Stimulated activated naive CD8-positive, alpha-beta T cell treated with anti-CD3 and anti-CD28 coated beads, Interleukin-15, Interleukin-2, amounts not matched to agents 100 ng/mL and 50 ng/mL, for 24 hours (primary cell): ENCODE measurements around the gene ABCA4.
"Not testable (repeated sequence)": the region's sequence is repeated elsewhere in the genome, so short reads cannot be mapped to it uniquely, and the experiment has no call there.

Experiments used
- H3K27ac Mint-ChIP-seq: one replicate; pipeline ENCODE4 v1.8.0; 2021; ENCODE audit warnings: mild to moderate bottlenecking, mixed read lengths
- H3K27me3 Mint-ChIP-seq: one replicate; pipeline ENCODE4 v1.8.0; 2021; ENCODE audit warnings: mixed read lengths
- H3K36me3 Mint-ChIP-seq: one replicate; pipeline ENCODE4 v1.8.0; 2021; ENCODE audit warnings: low read depth, mixed read lengths
- H3K4me1 Mint-ChIP-seq: one replicate; pipeline ENCODE4 v1.8.0; 2021; ENCODE audit warnings: low read depth, mixed read lengths
- H3K4me3 Mint-ChIP-seq: one replicate; pipeline ENCODE4 v1.8.0; 2021; ENCODE audit warnings: mild to moderate bottlenecking, mixed read lengths
- H3K9me3 Mint-ChIP-seq: one replicate; pipeline ENCODE4 v1.8.0; 2021; ENCODE audit warnings: mixed read lengths

The ABCA4 gene

GRCh38 chr1:93995837-93996536, 125.0 kb downstream of the ABCA4 start:
- Mint-ChIP-seq H3K9me3 (no peaks in the 10 kb centered on the region), H3K27me3 (peaks cover 10% of the 10 kb centered on the region), H3K4me1 (no peaks in the 10 kb centered on the region), H3K36me3 (no peaks in the 10 kb centered on the region), H3K4me3 (no peak overlapping the region), H3K27ac (no peak overlapping the region)

GRCh38 chr1:93993731-93994130, 127.2 kb downstream of the ABCA4 start:
- Mint-ChIP-seq H3K36me3 (no peaks in the 10 kb centered on the region), H3K27me3 (peaks cover 15% of the 10 kb centered on the region), H3K4me3 (no peak overlapping the region), H3K27ac (no peak overlapping the region), H3K4me1 (no peaks in the 10 kb centered on the region), H3K9me3 (no peaks in the 10 kb centered on the region)

- no peak overlapping the region for H3K4me3 Mint-ChIP-seq
- no peak overlapping the region for H3K27ac Mint-ChIP-seq
- no peaks in the 10 kb centered on the region for H3K36me3 Mint-ChIP-seq
- H3K9me3 Mint-ChIP-seq = no peaks in the 10 kb centered on the region
- peaks cover 15% of the 10 kb centered on the region for H3K27me3 Mint-ChIP-seq
- no peaks in the 10 kb centered on the region for H3K4me1 Mint-ChIP-seq
Observed at GRCh38 chr1:93992954-93993353, 128.0 kb downstream of the ABCA4 start.

DNA sequence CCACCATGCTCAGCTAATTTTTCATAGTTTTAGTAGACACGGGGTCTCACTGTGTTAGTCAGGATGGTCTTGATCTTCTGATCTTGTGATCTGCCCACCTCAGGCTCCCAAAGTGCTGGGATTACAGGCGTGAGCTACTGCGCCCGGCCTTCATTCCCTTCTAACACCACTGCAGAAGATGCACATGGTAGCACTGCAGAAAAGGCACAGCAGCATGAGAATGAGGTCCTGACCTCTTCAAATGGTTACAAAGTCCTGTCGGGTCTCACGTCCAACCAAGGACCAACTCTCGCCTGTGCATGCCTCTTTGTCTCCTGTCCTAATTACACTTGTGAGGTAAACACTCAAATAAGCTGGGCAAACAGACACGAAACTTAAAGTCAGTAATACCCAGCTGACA, 128.8 kb downstream of the ABCA4 start:
- Mint-ChIP-seq H3K27me3 (peaks cover 15% of the 10 kb centered on the region), H3K9me3 (no peaks in the 10 kb centered on the region), H3K27ac (no peak overlapping the region), H3K4me3 (no peak overlapping the region), H3K4me1 (no peaks in the 10 kb centered on the region), H3K36me3 (no peaks in the 10 kb centered on the region)

GRCh38 chr1:93991271-93991670, 129.7 kb downstream of the ABCA4 start:
- H3K4me3 Mint-ChIP-seq = no peak overlapping the region
- H3K36me3 Mint-ChIP-seq = no peaks in the 10 kb centered on the region
- H3K27me3 Mint-ChIP-seq = peaks cover 16% of the 10 kb centered on the region
- no peaks in the 10 kb centered on the region for H3K4me1 Mint-ChIP-seq
- no peaks in the 10 kb centered on the region for H3K9me3 Mint-ChIP-seq
- no peak overlapping the region for H3K27ac Mint-ChIP-seq

- H3K27ac Mint-ChIP-seq, H3K4me1 Mint-ChIP-seq, H3K4me3 Mint-ChIP-seq, H3K9me3 Mint-ChIP-seq, H3K36me3 Mint-ChIP-seq: not testable (repeated sequence)
- peaks cover 19% of the 10 kb centered on the region for H3K27me3 Mint-ChIP-seq
Observed at GRCh38 chr1:93990477-93990876, 130.5 kb downstream of the ABCA4 start.

- Mint-ChIP-seq H3K27me3 (peaks cover 19% of the 10 kb centered on the region), H3K9me3 (no peaks in the 10 kb centered on the region), H3K4me1 (no peaks in the 10 kb centered on the region), H3K36me3 (no peaks in the 10 kb centered on the region), H3K27ac (no peak overlapping the region), H3K4me3 (no peak overlapping the region)
Observed at GRCh38 chr1:93990010-93990409, 130.9 kb downstream of the ABCA4 start.

DNA sequence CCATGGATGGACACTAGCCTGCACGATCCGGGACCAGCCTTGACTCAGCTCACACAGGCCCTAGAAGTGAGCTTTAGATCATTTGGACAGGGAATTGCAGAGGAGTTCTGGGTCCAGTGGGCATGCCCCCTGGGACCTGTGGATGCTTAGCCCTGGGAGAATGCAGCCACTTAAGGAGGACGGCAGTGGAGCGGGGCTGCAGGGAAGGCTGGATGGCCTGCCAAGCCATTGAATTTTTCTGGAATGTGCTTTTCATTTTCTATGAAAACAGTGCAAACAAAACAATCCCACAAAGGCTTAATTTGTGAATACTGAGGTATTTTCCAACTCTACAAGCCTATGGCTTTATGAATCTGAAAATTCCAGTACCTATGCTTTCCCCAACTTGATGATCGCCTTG, 131.3 kb downstream of the ABCA4 start:
- H3K27me3 Mint-ChIP-seq = peaks cover 19% of the 10 kb centered on the region
- no peak overlapping the region for H3K27ac Mint-ChIP-seq
- no peaks in the 10 kb centered on the region for H3K4me1 Mint-ChIP-seq
- no peaks in the 10 kb centered on the region for H3K9me3 Mint-ChIP-seq
- no peak overlapping the region for H3K4me3 Mint-ChIP-seq
- H3K36me3 Mint-ChIP-seq = no peaks in the 10 kb centered on the region

DNA sequence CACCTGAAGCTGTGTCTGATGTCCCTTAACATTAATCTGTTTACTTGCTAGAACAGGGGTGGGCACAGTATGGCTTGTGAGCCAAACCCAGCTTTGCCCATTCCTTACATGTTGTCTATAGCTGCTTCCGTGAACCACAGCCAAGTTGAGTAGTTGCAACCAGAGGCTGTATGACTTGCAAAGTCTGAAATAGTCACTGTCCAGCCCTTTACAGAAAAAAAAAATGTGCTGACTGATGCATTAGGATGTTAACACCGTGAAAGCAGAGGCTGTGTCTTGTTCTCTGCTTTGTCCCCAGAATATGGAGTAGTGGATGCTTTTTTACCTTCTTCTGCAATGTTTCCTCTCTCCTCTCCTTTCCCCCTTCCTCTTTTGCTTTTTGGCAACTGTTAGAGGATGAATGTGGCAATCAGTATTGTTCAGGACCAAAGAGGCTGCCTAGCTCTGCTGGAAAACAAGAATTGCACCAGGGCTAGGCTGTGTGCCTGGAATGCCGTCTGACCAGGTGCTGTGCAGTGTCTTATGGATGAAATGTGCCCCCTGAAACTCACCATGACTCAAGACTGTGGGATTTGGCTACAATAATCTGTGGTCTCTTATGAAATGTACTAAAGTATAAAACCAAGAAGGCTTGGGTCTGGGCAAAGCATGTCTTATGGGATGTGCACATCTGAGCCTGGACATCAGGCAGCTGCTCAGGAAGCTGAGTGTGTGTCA, 132.2 kb downstream of the ABCA4 start:
- peaks cover 19% of the 10 kb centered on the region for H3K27me3 Mint-ChIP-seq
- H3K36me3 Mint-ChIP-seq = no peaks in the 10 kb centered on the region
- no peaks in the 10 kb centered on the region for H3K9me3 Mint-ChIP-seq
- H3K27ac Mint-ChIP-seq = no peak overlapping the region
- no peaks in the 10 kb centered on the region for H3K4me1 Mint-ChIP-seq
- H3K4me3 Mint-ChIP-seq = no peak overlapping the region

DNA sequence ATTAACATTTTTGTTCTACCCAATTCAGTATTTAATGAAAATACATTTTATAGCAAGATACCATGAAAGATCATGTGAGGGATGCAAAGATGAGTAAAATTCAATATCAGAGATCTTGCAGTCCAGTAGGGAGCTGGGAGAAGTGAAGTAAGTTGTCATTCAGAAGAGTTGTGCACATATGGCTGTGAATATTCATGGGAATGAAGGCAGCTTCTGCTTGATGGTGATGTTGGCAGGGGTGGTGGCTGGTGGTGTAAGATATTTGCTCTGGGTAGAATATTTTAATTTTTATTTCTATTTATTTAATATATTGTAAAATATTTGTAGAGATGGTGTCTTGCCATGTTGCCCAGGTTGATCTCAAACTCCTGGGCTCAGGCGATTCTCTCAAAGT, 139.7 kb downstream of the ABCA4 start:
- H3K4me3 Mint-ChIP-seq = no peak overlapping the region
- H3K27ac Mint-ChIP-seq = no peak overlapping the region
- H3K4me1 Mint-ChIP-seq = no peaks in the 10 kb centered on the region
- no peaks in the 10 kb centered on the region for H3K36me3 Mint-ChIP-seq
- H3K27me3 Mint-ChIP-seq = peaks cover 3% of the 10 kb centered on the region
- no peaks in the 10 kb centered on the region for H3K9me3 Mint-ChIP-seq

- Mint-ChIP-seq H3K9me3 (no peaks in the 10 kb centered on the region), H3K4me3 (no peak overlapping the region), H3K36me3 (no peaks in the 10 kb centered on the region), H3K27me3 (peaks cover 2% of the 10 kb centered on the region), H3K27ac (no peak overlapping the region), H3K4me1 (no peaks in the 10 kb centered on the region)
Observed at GRCh38 chr1:93980320-93981273, 140.4 kb downstream of the ABCA4 start.

- Mint-ChIP-seq H3K27ac (no peak overlapping the region), H3K27me3 (no peaks in the 10 kb centered on the region), H3K9me3 (no peaks in the 10 kb centered on the region), H3K4me3 (no peak overlapping the region), H3K36me3 (no peaks in the 10 kb centered on the region), H3K4me1 (no peaks in the 10 kb centered on the region)
Observed at GRCh38 chr1:93979718-93980319, 141.1 kb downstream of the ABCA4 start.

DNA sequence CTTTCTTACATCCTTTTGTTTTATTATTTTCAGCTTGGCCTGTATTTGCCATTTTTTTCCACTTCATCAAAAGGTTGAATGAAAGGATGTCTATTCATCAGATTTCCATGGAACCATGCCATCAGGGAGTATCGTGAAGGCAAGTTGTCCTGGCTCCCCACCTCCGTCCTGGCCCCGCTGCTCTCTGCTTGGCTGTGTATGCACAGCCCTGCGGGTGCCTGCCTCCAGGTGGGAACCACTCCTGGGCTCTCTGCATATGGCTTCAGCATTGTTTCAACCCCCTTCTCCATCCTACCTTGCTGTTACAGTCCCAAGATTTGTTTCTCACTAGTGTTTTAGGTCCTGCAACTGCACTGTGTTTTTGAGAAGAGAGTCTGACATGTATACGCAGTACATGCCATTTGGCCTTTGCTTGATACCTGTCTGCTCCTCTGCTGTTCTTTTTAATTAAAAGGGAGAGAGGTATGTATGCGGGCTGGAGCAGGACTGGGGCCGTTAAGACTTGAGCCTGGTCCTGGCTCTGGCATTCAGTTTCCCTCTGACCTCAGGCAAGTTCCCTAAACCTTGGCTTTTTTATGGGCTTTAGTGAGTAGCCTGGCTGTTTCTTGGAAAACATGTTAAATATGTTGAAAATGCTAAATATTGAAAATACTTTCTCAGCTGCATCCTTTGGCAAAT, 141.8 kb downstream of the ABCA4 start:
- no peaks in the 10 kb centered on the region for H3K27me3 Mint-ChIP-seq

DNA sequence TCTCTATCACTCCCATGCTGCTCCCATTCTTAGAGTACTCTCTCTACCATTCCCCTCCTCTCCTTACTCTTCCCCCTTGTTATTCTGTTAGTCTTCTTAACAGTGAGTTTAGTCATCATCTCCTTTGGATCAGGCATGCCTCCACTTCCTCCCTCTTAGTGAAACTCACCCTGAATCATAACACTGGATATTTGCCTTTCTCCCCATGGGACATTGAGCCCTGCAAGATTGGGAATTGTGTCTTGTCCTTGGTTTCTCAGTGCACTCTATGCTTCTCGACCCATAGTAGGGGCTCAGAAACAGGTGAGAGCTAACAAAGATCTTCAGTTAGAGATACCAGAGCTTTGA, 143.4 kb downstream of the ABCA4 start:
- Mint-ChIP-seq H3K9me3 (peaks cover 4% of the 10 kb centered on the region), H3K27me3 (no peaks in the 10 kb centered on the region), H3K27ac (no peak overlapping the region), H3K36me3 (no peaks in the 10 kb centered on the region), H3K4me3 (no peak overlapping the region), H3K4me1 (no peaks in the 10 kb centered on the region)

More for the DNA sequence above, 141.8 kb downstream of the ABCA4 start:
- Mint-ChIP-seq H3K27ac (no peak overlapping the region), H3K9me3 (no peaks in the 10 kb centered on the region), H3K4me3 (no peak overlapping the region), H3K36me3 (no peaks in the 10 kb centered on the region), H3K4me1 (no peaks in the 10 kb centered on the region)
